ENCODE data around the gene GDI1. TPM values are rescaled to one million over a fixed set of nuclear protein-coding genes. Genes with fewer than 3 reads are reported as not detected.

GDI1 gene
- total RNA-seq, 1 experiment from 2014 or later, result 137 TPM

GRCh38 chrX:154430916-154431315, 6.0 kb upstream of the GDI1 start:
- TF ChIP-seq EZH2 (IDR thresholded peaks at IDR 0.05; ENCODE audit: borderline replicate concordance, low read depth, low read length, poor library complexity, severe bottlenecking), result no peak
- Histone ChIP-seq H3K36me3 (ENCODE audit: insufficient read depth, low read length, poor library complexity, severe bottlenecking) (peaks cover 8% of the 10 kb centered on the region), H3K4me1 (ENCODE audit: insufficient read depth, low read length, poor library complexity, severe bottlenecking) (peaks cover 5% of the 10 kb centered on the region), H3K27ac (ENCODE audit: low read depth, low read length, poor library complexity, severe bottlenecking) (no peak overlapping the region), H3K27me3 (replicated peaks; ENCODE audit: insufficient read depth, low read depth, low read length, poor library complexity) (no peaks in the 10 kb centered on the region), H3K9me3 (ENCODE audit: low read depth, low read length, poor library complexity, severe bottlenecking) (no peaks in the 10 kb centered on the region), H3K4me3 (ENCODE audit: low read depth, low read length, poor library complexity, severe bottlenecking) (no peak overlapping the region)
- no TSS peak for BruUV-seq (replicated peaks)
- ChIA-PET CTCF (no interaction called here), POLR2A (ENCODE audit: low non-redundant PET) (no interaction called here)
- intact Hi-C loops (cut with micrococcal nuclease; ENCODE audit: unreplicated experiment), result no loop called here
- no peak for DNase-seq (ENCODE audit: low spot score)

- ChIA-PET CTCF (no interaction called here), POLR2A (ENCODE audit: low non-redundant PET) (no interaction called here)
- H3K27ac ChIP-seq (ENCODE audit: low read depth, low read length, poor library complexity, severe bottlenecking), result no peak overlapping the region
- no peaks in the 10 kb centered on the region for H3K27me3 ChIP-seq (replicated peaks; ENCODE audit: insufficient read depth, low read depth, low read length, poor library complexity)
- H3K4me1 ChIP-seq (ENCODE audit: insufficient read depth, low read length, poor library complexity, severe bottlenecking), result peaks cover 5% of the 10 kb centered on the region
- intact Hi-C loops (cut with micrococcal nuclease; ENCODE audit: unreplicated experiment), result no loop called here
- no TSS peak for BruUV-seq (replicated peaks)
- DNase-seq (ENCODE audit: low spot score), result no peak
- TF ChIP-seq EZH2 (IDR thresholded peaks at IDR 0.05; ENCODE audit: borderline replicate concordance, low read depth, low read length, poor library complexity, severe bottlenecking) (no peak), CTCF (conservative IDR thresholded peaks at IDR 0.05; ENCODE audit: low read depth, low read length) (no peak)
- H3K4me3 ChIP-seq (ENCODE audit: low read depth, low read length, poor library complexity, severe bottlenecking), result no peak overlapping the region
- H3K36me3 ChIP-seq (ENCODE audit: insufficient read depth, low read length, poor library complexity, severe bottlenecking), result peaks cover 8% of the 10 kb centered on the region
- no peaks in the 10 kb centered on the region for H3K9me3 ChIP-seq (ENCODE audit: low read depth, low read length, poor library complexity, severe bottlenecking)
These were observed 5.6 kb upstream of the GDI1 start for GRCh38 chrX:154431341-154431740.

- Histone ChIP-seq H3K4me1 (ENCODE audit: insufficient read depth, low read length, poor library complexity, severe bottlenecking) (peaks cover 5% of the 10 kb centered on the region), H3K36me3 (ENCODE audit: insufficient read depth, low read length, poor library complexity, severe bottlenecking) (peaks cover 8% of the 10 kb centered on the region), H3K9me3 (ENCODE audit: low read depth, low read length, poor library complexity, severe bottlenecking) (no peaks in the 10 kb centered on the region), H3K4me3 (ENCODE audit: low read depth, low read length, poor library complexity, severe bottlenecking) (no peak overlapping the region), H3K27ac (ENCODE audit: low read depth, low read length, poor library complexity, severe bottlenecking) (no peak overlapping the region), H3K27me3 (replicated peaks; ENCODE audit: insufficient read depth, low read depth, low read length, poor library complexity) (no peaks in the 10 kb centered on the region)
- POLR2A ChIA-PET (ENCODE audit: low non-redundant PET), result no interaction called here
- no TSS peak for BruUV-seq (replicated peaks)
- intact Hi-C loops (cut with micrococcal nuclease; ENCODE audit: unreplicated experiment), result no loop called here
- TF ChIP-seq EZH2 (IDR thresholded peaks at IDR 0.05; ENCODE audit: borderline replicate concordance, low read depth, low read length, poor library complexity, severe bottlenecking) (no peak), CTCF (conservative IDR thresholded peaks at IDR 0.05; ENCODE audit: low read depth, low read length) (no peak)
- CTCF ChIA-PET, result no interaction called here
- DNase-seq (ENCODE audit: low spot score), result no peak
These were observed 4.7 kb upstream of the GDI1 start for GRCh38 chrX:154432210-154432609.

GRCh38 chrX:154433605-154434004, 3.3 kb upstream of the GDI1 start:
- ChIA-PET CTCF (no interaction called here), POLR2A (ENCODE audit: low non-redundant PET) (no interaction called here)
- no TSS peak for BruUV-seq (replicated peaks)
- no peak overlapping the region for H3K27ac ChIP-seq (ENCODE audit: low read depth, low read length, poor library complexity, severe bottlenecking)
- no peaks in the 10 kb centered on the region for H3K27me3 ChIP-seq (replicated peaks; ENCODE audit: insufficient read depth, low read depth, low read length, poor library complexity)
- intact Hi-C loops (cut with micrococcal nuclease; ENCODE audit: unreplicated experiment), result no loop called here
- DNase-seq (ENCODE audit: low spot score), result no peak
- peaks cover 8% of the 10 kb centered on the region for H3K36me3 ChIP-seq (ENCODE audit: insufficient read depth, low read length, poor library complexity, severe bottlenecking)
- H3K4me1 ChIP-seq (ENCODE audit: insufficient read depth, low read length, poor library complexity, severe bottlenecking), result peaks cover 14% of the 10 kb centered on the region
- H3K9me3 ChIP-seq (ENCODE audit: low read depth, low read length, poor library complexity, severe bottlenecking), result no peaks in the 10 kb centered on the region
- TF ChIP-seq EZH2 (IDR thresholded peaks at IDR 0.05; ENCODE audit: borderline replicate concordance, low read depth, low read length, poor library complexity, severe bottlenecking) (no peak), CTCF (conservative IDR thresholded peaks at IDR 0.05; ENCODE audit: low read depth, low read length) (no peak)
- no peak overlapping the region for H3K4me3 ChIP-seq (ENCODE audit: low read depth, low read length, poor library complexity, severe bottlenecking)

All from A673 (cell line).